Measurements from ENCODE around the gene GREB1. TPM values are rescaled to one million over a fixed set of nuclear protein-coding genes. Genes with fewer than 3 reads are reported as not detected.

GREB1 gene
- total and polyA plus RNA-seq, 2 of the 13 experiments (the other 11 are each of a cell fraction or from before 2014, with no cell fraction given): 31.3 to 61.2 TPM

DNA sequence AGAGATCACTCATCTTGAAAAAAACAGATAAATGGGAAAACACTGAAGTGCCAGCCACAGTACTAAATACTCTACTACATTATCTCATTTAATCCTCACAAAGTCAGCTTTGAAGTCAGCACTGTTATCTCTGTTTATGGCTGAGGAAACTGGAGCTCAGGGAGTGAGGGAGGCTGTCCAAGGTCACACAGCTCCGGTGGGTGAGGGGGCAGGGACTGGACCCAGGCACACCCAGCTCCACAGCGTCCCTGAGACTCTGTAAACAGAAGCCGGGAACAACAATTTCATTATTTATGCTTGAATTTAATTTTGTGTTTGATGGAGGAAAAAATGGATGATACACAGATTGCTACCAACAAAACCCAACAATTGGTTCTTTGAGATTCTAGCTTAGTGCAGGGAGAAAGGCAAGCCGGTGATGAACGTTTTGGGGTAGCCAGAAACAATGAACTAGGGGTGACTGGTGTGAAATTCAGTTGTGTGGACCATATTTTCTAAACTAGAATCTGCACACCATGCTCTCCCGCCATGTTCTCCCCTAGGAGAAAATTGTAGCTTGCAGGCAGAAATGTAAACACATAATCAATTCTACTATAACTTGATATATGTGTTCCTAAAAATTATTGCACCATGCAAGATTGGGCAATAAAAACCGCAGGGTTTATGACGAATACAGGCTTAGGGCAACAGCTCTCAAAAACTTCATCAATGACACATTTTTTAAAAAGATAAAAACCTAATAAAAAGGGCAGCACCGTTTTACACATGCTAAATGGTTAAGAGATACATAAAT, at the start of gene GREB1 (continued):
- TF ChIP-seq LBX2 (CRISPR knock-in tag; IDR thresholded peaks at IDR 0.05; ENCODE audit: borderline replicate concordance): no peak
- no peak for TF ChIP-seq FUBP1 (CRISPR knock-in tag; IDR thresholded peaks at IDR 0.05; ENCODE audit: borderline replicate concordance)
- peak; percentile 50; the same call in 1 of the 2 replicates for TF ChIP-seq GATAD1 (CRISPR knock-in tag; IDR thresholded peaks at IDR 0.05)
- no peak for TF ChIP-seq RBFOX2 (IDR thresholded peaks at IDR 0.05; ENCODE audit: low read depth, low read length)
- TF ChIP-seq, protein P1, sequence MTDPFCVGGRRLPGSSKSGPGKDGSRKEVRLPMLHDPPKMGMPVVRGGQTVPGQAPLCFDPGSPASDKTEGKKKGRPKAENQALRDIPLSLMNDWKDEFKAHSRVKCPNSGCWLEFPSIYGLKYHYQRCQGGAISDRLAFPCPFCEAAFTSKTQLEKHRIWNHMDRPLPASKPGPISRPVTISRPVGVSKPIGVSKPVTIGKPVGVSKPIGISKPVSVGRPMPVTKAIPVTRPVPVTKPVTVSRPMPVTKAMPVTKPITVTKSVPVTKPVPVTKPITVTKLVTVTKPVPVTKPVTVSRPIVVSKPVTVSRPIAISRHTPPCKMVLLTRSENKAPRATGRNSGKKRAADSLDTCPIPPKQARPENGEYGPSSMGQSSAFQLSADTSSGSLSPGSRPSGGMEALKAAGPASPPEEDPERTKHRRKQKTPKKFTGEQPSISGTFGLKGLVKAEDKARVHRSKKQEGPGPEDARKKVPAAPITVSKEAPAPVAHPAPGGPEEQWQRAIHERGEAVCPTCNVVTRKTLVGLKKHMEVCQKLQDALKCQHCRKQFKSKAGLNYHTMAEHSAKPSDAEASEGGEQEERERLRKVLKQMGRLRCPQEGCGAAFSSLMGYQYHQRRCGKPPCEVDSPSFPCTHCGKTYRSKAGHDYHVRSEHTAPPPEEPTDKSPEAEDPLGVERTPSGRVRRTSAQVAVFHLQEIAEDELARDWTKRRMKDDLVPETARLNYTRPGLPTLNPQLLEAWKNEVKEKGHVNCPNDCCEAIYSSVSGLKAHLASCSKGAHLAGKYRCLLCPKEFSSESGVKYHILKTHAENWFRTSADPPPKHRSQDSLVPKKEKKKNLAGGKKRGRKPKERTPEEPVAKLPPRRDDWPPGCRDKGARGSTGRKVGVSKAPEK (CRISPR knock-in tag; IDR thresholded peaks at IDR 0.05; ENCODE audit: borderline replicate concordance): no peak
- 0 out of 2 replicates have a peak, but pooled peaks have one; percentile 8 for TF ChIP-seq ZNF7 (CRISPR knock-in tag; IDR thresholded peaks at IDR 0.05)
- no peak for TF ChIP-seq THYN1 (CRISPR knock-in tag; IDR thresholded peaks at IDR 0.05; ENCODE audit: borderline replicate concordance, low read depth)
- TF ChIP-seq CREM (IDR thresholded peaks at IDR 0.05): peak; percentile 67
- no peak for TF ChIP-seq CREM (CRISPR knock-in tag; IDR thresholded peaks at IDR 0.05)
- no peak for TF ChIP-seq CTCF (CRISPR knock-in tag; IDR thresholded peaks at IDR 0.05)
- TF ChIP-seq ZNF577 (CRISPR knock-in tag; IDR thresholded peaks at IDR 0.05; ENCODE audit: borderline replicate concordance, low read depth): no peak
- TF ChIP-seq ZFP37 (CRISPR knock-in tag; IDR thresholded peaks at IDR 0.05; ENCODE audit: borderline replicate concordance): no peak
- TF ChIP-seq ZNF784 (CRISPR knock-in tag; IDR thresholded peaks at IDR 0.05; ENCODE audit: borderline replicate concordance): no peak
- no peak; the same call in 1 of the 2 replicates for TF ChIP-seq EHMT2 (IDR thresholded peaks at IDR 0.05; ENCODE audit: borderline replicate concordance, low read depth, low read length)
- no peak for TF ChIP-seq SRSF1 (optimal IDR thresholded peaks at IDR 0.05; ENCODE audit: low read depth, low read length)
- peak; percentile 68; the same call in 1 of the 2 replicates for TF ChIP-seq MIER2 (CRISPR knock-in tag; IDR thresholded peaks at IDR 0.05)

All from HepG2 (cell line).